Upper lobe of right lung (tissue), 1 donor: Measurements from ENCODE around the gene ZNF117. TPM values are rescaled to one million over a fixed set of nuclear protein-coding genes. Genes with fewer than 3 reads are reported as not detected.
A peak's percentile ranks its signal among the peaks of the same experiment; 100 is the strongest.

ENCODE experiments used
- ATAC-seq: fragments of 200-7000 bp; cut with Tn5 transposase; one replicate; pipeline ENCODE4 v1.9.1; 2020; ENCODE audit warnings: mild to moderate bottlenecking, moderate library complexity
- DNase-seq: peaks from one replicate; pipeline ENCODE4 v3.0.0-alpha.2; 2020
- H3K27ac ChIP-seq: fragments of 200-600 bp; one replicate; pipeline ENCODE4 v1.8.0; 2022
- H3K27me3 ChIP-seq: fragments of 200-600 bp; one replicate; pipeline ENCODE4 v1.8.0; 2022; ENCODE audit warnings: mild to moderate bottlenecking
- H3K36me3 ChIP-seq: fragments of 200-600 bp; one replicate; pipeline ENCODE4 v1.8.0; 2022
- H3K4me1 ChIP-seq: fragments of 200-600 bp; one replicate; pipeline ENCODE4 v1.8.0; 2022
- H3K4me3 ChIP-seq: fragments of 200-600 bp; one replicate; pipeline ENCODE4 v1.8.0; 2022; ENCODE audit warnings: mild to moderate bottlenecking
- H3K9me3 ChIP-seq: fragments of 200-600 bp; one replicate; pipeline ENCODE4 v1.8.0; 2022
- intact Hi-C: fragments of 100-400 bp; cut with DNase I; formaldehyde crosslinking; loops from one replicate; pipeline ENCODE4 v1.11.0; 2022
- total RNA-seq: library from RNA; stranded (reverse); fragmentation: NEBNext Ultra II Directional; extraction: Animal tissue kit (Norgen Biotek cat#: 25700); gene quantifications from one replicate; pipeline ENCODE4 v1.2.1, GENCODE V29; 2021
- TF ChIP-seq, protein P1 (sequence below): fragments of 200-600 bp; IDR thresholded peaks from one replicate; pipeline ENCODE4 v1.8.0; 2022; ENCODE audit warnings: antibody characterized with exemption
- donor health status: DM: no; HTN: yes; CAD: no; lungs with severe emphysema.

Gene ZNF117
- total RNA-seq, 1 donor from 2014 or later, result 18.7 TPM

DNA sequence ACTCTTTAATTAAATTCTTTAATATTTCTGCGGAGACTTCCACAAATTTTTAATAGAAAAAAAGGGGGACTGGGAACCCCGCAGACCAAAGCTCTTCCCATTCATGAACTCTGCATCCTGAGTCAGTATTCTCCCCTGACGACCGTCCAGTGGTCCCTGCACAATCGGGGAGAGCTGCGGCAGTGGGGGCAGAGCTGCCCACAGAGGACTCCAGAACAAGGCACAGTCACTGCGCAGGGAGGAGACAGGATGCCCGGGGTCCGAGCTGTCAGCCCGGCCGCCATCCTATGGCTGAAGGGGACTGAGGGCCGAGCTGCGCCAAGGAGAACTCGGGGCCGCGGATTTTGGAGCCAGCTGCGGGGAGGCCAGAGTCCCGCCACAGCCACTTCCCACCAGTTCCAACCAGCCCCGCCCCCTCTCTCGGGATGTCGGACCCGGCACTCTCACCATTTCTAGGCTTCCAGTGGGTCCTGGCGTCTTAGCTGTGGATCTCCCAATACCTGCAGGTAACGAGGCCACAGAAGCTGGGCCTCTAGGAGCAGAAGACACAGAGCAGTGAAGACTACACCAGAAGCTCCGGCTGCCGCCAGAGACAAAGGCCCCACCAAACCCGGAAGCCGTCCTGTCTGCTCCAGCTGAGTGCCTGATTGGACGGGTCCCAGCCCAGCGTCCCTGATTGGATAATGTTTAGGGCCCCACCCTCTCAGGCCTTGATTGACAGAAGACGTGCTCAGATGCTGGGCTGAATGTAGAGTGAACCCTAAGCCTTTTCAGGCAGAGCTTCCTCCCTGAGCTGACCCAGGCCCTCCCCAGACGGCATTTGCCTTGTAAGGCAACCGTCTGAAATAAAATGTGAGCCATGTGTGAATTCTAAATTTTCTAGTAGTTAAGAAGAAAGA lies 15.5 kb upstream of the ZNF117 start, which contains the start of gene ERV3-1:
Gene ERV3-1, minus strand, starts transcription at position 594 of the 899 bp plus-strand sequence. CDS start 13,661 bp downstream, outside the sequence.
- TF ChIP-seq, protein P1, sequence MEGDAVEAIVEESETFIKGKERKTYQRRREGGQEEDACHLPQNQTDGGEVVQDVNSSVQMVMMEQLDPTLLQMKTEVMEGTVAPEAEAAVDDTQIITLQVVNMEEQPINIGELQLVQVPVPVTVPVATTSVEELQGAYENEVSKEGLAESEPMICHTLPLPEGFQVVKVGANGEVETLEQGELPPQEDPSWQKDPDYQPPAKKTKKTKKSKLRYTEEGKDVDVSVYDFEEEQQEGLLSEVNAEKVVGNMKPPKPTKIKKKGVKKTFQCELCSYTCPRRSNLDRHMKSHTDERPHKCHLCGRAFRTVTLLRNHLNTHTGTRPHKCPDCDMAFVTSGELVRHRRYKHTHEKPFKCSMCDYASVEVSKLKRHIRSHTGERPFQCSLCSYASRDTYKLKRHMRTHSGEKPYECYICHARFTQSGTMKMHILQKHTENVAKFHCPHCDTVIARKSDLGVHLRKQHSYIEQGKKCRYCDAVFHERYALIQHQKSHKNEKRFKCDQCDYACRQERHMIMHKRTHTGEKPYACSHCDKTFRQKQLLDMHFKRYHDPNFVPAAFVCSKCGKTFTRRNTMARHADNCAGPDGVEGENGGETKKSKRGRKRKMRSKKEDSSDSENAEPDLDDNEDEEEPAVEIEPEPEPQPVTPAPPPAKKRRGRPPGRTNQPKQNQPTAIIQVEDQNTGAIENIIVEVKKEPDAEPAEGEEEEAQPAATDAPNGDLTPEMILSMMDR, result no peak
- Histone ChIP-seq H3K36me3 (no peaks in the 10 kb centered on the region), H3K27me3 (no peaks in the 10 kb centered on the region), H3K27ac (peak within 1 kb of the TSS; percentile 88), H3K4me3 (peak within 1 kb of the TSS; percentile 71), H3K9me3 (no peaks in the 10 kb centered on the region), H3K4me1 (peaks cover 21% of the 10 kb centered on the region)
- ATAC-seq (peak; percentile 100), DNase-seq (peak; percentile 96)
- intact Hi-C loops, result no loop called here

DNA sequence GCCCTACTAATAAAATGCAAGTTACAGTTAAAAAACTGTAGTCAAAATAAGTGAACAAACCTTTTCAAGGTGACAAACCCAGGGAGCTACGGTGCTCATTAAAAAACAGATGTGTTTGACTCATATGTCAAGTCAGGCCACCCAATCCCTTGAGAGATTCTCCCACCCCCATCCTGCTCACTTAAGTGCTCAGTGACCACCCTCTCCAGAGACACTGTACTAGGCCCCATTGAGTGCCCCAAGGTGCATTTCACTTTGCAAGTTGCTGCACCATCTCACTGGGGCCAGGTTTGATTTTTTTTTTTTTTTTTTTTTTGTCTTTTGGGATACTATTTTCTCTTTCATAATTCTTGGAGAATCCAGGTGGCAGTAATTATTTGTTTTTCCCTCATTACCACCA lies 13.7 kb upstream of the ZNF117 start:
- TF ChIP-seq, protein P1, result no peak
- no peak for ATAC-seq
- no peaks in the 10 kb centered on the region for H3K9me3 ChIP-seq
- no peak for DNase-seq
- H3K4me1 ChIP-seq, result peaks cover 32% of the 10 kb centered on the region
- peak overlapping the region; percentile 71 for H3K4me3 ChIP-seq
- intact Hi-C loops, result no loop called here
- no peaks in the 10 kb centered on the region for H3K36me3 ChIP-seq
- H3K27me3 ChIP-seq, result no peaks in the 10 kb centered on the region
- H3K27ac ChIP-seq, result no peak overlapping the region

DNA sequence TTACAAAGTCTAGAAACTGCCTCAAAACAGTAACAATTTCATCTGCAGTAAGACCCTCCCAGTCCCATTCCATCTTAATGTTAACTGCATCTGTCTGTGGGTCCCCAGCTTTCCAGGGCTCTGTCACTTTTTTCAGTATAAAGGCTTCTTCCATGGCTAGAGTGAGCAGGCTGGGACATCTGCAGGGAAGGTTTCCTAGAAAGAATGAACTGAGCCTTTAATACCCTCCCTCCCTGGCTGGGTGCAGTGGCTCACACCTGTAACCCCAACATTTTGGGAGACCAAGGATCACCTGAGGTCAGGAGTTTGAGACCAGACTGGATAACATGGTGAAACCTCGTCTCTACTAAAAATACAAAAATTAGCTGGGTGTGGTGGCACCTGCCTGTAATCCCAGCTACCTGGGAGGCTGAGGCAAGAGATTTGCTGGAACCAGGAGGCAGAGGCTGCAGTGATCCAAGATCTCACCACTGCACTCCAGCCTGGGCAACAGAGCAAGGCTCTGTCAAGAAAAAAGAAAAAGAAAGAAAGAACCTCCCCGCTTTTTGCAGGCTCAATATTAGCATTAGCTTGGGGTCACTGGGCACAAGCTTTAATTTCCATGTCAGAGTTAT lies 12.2 kb upstream of the ZNF117 start:
- Histone ChIP-seq H3K4me1 (peaks cover 41% of the 10 kb centered on the region), H3K27me3 (no peaks in the 10 kb centered on the region), H3K36me3 (no peaks in the 10 kb centered on the region), H3K4me3 (no peak overlapping the region), H3K9me3 (peaks cover 8% of the 10 kb centered on the region), H3K27ac (no peak overlapping the region)
- intact Hi-C loops, result no loop called here
- no peak for ATAC-seq
- no peak for DNase-seq
- TF ChIP-seq, protein P1, result no peak

DNA sequence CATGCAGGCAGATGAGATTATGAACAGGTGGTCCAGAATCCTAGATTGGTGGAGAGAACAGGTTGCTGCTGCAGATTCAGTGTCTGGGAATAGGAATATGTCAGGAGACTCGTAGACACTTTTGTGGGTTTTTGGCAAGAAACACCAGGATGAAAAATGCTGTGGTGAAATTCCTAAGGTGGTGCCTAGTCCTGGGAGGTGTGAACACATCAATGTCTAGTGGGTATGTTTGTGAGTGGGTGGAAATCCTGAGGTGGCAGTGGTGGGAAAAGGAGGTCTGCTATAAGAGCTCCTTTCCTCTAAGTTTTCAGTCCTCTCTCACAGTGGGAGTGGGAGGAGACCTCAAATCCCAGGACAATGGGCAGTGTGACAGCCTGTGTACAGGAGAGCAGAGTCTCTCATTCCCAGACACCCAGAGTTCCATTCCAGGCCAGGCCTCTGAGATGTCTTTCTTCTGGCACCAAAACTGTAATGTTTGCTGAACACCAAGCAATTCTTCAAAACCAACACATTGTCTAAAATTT lies 10.5 kb upstream of the ZNF117 start:
- no peak for DNase-seq
- peaks cover 38% of the 10 kb centered on the region for H3K4me1 ChIP-seq
- intact Hi-C loops, result no loop called here

More for the DNA sequence above, 10.5 kb upstream of the ZNF117 start:
- Histone ChIP-seq H3K9me3 (peaks cover 8% of the 10 kb centered on the region), H3K27me3 (no peaks in the 10 kb centered on the region), H3K4me3 (no peak overlapping the region), H3K36me3 (no peaks in the 10 kb centered on the region), H3K27ac (no peak overlapping the region)
- TF ChIP-seq, protein P1, result no peak
- no peak for ATAC-seq
